NCI-H1436 (cell line): ENCODE data around the gene POMT2.
"Not testable (repeated sequence)": the region's sequence is repeated elsewhere in the genome, so short reads cannot be mapped to it uniquely, and the experiment has no call there.

ENCODE experiments used
- DNase-seq: peaks from one replicate; lab custom pipeline; 2025; lab: John Stamatoyannopoulos, UW

Gene POMT2

DNA sequence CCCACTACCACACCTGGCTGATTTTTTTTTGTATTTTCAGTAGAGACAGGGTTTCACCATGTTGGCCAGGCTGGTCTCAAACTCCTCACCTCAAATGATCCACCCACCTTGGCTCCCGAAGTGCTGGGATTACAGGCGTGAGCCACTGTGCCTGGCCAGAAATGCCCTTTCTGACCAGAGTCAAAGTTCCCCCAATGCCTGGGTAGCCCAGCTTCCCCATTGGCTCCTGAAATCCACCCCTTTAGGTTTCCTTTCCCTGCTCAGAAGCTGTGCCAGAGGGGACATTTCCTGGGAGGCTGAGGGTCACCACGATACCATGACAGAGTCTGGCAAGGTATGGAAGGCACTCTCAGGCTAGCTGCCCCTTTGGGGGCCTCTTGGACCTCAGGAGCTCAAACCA lies 3.6 kb upstream of the POMT2 start:
- no peak for DNase-seq

DNA sequence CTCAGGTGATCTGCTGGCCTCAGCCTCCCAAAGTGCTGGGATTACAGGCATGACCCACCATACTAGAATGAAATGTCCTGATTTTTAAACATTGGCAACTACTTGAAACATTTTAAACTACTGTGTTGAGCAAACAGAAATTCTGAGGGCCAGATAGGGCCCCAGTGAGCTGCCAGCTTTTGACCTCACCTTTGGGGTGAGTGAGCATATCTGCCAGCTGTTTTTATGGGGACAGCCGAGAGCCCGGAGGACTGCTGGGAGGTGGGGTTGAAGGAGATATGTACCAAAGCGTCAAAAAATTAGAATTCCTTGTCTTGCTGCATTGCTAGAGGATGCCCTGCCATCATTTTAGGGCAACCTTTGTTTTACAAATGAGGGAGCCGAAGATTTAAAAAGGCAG lies 2.9 kb upstream of the POMT2 start:
- DNase-seq = no peak

DNA sequence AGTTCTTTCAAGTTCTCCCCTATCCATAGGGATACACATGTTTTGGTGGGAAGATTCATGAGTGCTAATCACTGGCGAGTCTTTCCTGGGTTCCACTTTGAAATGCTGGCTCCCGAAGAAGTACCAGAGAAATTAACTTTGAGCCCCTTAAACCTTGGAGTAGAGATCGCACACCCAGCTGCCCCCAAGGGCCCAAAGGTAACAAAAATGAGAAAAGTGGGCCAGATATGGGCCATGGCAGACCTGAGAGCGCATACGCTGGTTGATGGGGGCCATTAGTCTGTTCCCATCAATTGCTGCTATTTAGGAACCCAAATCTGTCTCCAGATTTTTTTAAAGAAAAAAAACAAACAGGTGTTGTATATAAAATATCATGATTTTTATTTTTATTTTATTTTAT lies 2.3 kb upstream of the POMT2 start:
- DNase-seq = no peak

DNA sequence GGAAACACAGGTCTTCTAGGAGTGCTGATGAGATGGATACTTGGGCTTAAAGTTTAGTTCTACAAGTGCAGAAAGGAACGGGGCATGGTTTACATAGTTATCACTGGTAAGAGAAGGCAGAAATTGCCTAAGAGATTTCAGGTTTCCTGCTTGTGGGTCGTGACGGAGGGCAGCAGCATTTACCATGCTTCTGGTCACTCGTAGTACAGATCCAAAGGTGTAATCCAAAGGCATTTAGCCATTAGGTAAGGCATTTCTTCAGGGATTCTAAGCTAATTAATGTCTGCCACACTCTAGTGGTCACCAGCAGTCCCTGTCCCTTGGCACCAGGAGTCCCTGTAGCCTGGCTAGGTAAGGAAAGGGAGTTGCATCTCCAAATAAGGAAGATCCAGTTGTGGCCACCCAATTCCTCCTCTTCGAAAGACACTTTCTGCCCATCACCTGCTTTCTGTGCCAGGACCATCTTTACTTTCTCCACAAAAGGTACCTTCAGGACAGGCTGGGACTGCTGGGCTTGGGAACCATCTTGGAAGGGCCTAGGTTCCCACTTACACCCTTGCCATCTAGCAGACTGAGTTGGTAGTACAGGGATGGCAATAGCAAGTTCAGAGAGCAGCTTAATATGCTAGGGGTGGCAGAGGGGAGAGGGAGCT lies 1.7 kb upstream of the POMT2 start:
- DNase-seq = no peak

DNA sequence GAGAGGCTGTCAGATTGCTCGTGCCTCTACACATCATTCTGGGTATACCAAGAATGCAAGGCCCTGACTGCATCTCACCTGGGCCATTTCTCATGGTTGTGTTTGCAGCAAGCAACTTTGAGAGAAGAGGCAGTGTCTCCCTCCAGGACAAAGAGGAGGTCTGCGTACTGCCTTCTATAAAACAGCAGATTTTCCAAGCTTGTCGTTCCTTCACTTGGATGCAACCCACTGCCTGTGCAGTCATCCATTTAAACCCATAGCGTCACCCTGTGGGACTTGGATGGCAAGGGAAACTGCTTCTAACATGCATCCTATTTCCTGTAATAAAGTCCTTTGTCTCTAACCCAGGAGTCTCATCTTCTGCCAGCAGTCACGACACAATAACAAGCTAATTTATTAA lies 1.3 kb downstream of the POMT2 start:
- no peak for DNase-seq

DNA sequence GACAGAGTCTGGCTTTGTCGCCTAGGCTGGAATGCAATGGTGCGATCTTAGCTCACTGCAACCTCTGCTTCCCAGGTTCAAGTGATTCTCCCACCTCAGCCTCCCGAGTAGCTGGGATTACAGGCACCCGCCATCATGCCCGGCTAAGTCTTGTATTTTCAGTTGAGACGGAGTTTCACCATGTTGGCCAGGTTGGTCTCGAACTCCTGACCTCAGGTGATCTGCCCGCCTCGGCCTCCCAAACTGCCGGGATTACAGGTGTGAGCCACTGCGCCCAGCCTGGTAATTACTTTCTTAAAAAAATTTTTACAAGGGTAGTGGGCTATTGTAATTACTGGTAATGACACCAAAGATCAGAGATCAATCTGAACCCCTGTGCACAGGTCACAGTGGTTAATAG lies 1.9 kb downstream of the POMT2 start:
- not testable (repeated sequence) for DNase-seq

DNA sequence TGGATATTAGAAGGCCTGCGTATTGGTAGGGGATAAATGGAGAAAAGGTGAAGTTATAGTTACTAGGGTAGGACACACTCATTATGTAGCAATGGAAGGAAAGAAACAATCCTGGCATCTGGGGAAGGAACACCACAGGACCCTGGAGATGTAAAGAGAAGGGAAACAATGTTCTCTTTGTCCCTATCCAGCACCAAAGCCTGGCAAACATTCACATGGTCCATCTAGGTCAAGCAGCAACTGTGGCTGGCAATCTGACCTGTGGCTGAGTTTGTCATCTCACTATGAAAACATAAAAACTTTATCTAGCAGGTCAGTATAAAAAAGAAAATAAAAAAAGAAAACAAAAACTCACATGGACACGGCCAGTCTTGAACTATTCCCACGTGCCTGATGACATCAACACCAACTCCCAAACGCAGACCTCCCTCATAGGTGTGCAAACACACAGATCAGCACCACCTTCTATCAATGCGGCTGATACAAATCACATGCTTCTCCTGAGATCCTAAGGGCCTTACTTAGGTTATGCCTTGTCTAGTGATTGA lies 2.6 kb downstream of the POMT2 start:
- no peak for DNase-seq

DNA sequence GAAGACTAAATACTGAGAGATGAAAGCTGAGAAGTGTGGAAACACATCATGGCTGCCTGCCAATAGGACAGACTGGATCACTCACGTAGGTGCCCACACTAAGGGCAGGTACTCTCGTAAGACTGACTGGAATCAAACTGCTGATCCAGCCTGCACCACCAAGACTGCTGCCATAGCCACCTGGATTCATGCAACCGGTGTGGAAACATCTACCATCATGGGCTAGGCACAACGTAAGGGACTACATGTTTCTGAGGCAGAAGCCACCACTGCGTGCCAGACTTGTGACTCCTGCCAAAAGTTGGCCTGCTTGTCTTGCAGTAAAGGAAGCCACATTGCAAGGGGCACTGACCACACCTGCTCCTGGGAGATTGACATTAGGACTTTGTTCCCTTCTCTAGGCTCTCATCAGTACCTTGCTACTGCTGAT lies 3.8 kb downstream of the POMT2 start:
- no peak for DNase-seq

DNA sequence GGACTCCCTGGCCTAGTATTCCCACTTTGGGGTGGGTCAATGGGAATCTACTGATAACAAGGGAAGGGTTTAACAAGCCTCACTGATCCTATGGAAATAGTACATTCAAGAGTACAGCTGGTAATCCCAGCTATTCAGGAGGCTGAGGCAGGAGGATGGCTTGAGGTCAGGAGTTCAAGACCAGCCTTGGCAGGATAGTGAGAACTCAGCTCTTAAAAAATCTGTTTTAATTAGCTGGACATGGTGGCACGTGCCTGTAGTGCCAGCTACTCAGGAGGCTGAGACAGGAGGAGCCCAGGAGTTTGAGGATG lies 4.5 kb downstream of the POMT2 start:
- no peak for DNase-seq

DNA sequence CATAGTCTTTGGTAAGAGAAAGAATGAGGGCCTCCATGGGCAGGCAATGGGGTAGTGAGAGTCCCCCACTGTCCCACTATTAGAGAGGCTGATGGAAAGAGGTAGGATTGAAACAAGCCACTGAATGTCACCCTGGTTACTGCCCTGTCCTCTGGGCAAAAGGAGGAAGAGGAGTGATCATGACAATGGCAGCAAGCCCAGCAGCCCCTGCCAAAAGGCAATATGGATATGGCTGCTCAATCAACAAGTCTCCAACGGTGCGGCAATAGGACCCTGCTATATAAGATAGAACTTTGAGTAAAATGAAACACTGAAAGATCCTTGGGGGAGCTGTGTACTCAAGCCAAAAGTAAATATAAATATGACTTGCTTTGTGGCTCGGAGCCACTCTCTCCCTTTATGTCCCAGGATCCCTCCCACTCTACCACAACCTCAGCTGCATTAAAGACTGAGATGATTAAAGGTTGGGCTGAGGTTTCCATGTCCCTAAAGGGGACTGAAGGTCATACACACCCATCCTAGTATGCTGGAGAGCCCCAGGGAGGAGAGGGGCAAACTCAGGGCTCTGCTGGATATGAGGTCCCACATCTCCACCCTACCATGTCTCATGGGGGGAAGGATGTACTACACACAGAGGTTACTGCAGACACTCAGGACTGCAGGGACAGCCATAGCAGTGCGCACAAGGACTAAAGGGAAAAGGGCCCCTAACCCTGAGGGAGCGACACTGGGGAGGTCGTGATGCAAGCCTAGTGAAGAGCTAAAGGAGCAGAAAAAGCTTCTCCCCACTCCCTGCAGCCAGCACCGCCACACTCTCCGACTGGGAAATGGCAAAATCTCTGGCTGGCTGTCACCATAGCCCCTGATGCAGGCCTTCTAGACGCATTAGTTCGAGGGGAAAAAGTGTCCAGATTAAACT lies 5.9 kb downstream of the POMT2 start:
- no peak for DNase-seq

DNA sequence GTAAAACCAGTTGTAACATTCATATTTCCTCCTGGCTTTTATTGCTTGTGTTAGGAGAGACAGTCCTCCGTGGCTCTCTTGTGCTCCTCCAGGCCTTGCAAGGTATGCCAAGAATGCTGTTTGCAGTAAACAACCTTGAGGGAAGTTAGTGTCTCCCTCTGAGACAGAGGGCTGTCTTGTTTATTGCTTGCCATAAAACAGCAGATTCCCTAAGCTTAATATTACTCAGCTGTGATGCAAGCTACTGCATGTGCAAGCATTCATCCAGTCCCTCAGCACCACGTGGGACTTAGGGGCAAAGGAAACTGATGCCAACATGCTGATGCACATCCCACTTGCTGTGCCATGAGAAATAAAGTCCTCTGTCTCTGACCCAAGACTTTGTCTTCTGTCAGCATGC lies 6.6 kb downstream of the POMT2 start:
- DNase-seq = no peak

DNA sequence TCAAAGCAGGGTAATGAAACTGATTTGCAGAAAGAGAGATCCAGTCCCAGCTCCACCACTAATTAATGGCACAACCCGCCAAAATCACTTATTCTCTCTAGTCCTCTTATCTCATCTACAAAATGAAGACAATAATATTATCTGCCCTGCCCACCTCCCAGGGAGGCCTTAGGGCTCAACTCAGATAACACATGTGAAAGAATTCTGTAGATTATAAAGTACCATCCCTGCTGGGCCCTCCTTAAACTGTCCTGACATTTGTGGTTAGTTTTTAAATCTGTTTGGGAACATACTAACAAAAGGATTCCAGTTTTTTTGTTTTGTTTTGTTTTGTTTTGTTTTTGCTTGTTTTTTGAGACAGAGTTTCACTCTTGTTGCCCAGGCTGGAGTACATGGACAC lies 7.3 kb downstream of the POMT2 start:
- no peak for DNase-seq

DNA sequence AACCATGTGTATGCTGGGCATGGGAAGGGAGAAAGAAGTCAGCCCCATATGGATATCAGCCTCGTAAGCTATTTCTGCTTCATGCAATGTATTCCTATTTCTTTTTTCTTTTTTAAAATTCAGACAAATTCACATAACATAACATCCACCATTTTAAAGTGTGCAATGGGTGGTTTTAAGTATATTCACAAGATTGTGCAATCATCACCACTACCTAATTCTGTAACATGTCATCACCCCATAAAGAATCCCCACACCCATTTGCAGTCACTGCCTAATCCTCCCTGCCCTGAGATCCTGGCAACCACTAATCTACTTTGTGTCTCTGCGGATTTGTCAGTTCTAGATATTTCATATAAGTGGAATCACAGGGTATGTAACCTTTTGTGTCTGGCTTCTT lies 9.5 kb downstream of the POMT2 start:
- DNase-seq = no peak

DNA sequence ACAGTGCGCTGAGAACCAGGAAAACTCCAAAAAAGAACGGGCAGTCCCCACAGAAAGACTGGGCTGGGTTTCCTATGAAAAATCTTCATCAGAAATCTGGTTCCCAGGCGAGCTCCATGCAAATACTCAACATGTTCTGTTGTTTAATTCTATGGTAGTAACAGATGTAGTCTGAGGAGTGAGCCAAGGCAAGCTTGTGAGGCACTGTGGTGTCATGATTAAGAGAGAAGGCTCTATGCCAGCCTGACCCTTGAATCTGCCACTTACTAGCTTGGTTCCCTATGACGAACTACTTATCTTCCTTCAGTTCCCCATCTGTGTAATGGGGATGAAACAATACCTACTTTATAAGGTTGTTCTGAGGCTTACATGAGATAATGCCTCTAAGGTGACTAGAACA lies 10.7 kb downstream of the POMT2 start:
- DNase-seq = no peak

DNA sequence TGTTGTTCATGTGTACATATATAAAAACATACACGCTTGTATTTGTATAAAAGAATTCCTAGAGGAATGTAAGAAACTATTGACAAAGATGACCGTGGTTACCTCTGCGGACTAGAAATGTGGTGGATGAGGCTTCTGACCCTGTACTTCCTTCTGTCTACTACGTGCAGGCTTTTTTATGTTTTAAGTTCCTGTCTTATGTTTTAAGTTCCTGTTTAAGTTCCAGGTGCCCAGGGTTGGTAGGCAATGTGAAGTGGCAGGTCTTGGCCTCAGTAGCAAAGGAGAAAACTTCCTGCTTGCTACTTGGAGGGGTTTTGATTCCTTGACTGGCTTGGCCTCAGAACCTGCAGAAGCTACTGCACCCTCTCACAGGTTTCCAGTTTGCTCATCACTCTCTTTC lies 11.6 kb downstream of the POMT2 start:
- DNase-seq = no peak

DNA sequence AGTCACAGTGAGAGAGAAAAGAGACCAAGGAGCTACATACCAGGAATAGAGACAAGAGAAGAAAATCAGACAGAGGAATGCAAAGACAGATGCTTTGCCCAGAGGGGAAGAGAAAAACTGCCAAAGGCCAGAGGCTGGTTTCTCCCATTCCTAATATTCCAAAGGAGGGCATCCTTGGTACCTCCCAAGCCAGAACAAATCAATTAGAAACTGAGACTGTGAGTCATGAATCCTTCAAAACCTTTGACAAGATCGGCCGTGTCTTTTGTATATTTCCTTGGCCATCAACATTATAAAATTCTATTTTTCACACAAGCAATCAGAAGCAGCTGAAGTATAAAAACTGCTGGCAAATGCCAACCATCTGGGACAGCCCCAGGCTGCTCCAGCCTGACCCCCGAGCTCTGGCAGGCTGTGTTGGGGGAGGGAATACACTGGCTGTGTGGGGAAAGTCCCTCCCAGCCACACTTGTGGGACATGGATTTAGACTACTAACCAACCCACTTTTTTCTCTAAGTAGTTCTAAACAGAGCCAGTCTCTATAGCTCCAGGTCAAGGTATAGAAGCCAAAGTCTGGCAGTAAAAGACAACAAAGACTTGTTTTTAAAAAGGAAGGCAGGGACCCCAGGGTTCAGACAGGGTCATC lies 13.7 kb downstream of the POMT2 start:
- DNase-seq = no peak

DNA sequence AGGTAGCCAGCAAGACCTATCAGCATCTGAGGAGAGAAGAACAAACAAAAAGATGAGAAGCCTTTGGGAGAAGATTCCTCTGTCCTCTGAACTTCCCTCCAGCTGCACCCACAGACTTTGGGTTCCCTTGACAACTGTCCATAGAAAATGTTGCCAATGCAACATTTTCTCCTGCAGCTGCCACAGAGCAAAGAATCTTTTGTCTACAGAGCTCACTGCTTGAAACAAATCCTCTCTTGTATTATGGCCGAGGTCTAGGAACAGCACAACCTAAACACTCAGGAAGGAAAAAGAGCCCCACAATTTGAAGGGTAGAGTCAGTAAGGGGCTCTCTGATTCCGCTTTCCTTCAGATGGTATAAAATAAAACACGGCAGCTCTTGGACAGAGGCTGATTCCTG lies 14.3 kb downstream of the POMT2 start:
- DNase-seq = no peak

DNA sequence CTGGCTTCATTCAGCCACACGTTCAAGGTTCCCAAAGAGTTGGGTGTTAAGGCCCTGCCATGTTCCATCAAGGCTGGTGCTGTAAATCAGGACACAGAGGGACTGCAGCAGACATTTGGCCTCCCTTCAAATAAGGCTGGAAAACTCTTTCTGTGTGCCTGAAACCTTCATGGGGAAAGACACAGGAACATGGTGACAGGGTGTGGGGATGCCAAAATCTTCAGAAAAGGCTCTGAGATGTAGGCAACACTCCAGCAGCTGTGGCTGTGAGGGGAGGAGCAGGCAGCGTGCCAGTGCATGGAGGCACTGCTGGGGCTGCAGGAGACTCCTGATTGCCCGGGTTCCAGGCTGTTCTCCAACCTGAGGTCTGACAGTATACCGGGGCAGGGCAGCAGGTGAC lies 15.0 kb downstream of the POMT2 start:
- no peak for DNase-seq

DNA sequence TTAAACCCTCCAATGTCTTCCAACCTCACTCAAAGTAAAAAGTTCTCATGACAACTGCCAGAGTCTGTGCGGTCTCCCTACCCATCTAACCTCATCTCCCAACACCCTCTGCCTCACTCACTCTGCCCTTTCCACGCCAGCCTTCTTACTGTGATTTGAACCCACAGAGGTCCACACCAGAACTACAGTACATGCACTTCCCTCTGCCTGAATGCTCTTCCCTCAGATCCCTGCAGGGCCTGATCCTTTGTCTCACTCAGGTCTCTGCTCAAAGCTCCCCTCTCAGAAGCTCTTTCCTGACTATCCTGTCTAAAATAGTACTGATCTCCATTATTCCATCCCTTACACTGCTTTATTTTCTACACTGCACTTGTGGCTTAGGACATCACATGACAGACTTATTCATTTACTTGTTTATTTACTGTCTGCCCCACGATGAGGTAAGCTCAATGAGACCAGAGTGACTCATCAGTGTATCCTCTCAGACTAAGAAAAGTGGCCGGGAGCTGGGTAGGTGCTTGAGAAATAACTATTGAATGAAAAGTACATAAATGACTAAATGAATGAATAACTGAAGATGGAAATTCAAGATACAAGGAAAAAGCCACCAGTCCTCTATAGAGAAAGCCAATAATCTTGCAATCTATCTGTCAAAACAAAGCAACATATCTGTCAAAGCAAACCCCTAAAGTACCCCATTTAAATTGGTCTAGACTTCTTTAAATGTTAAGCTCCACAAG lies 17.1 kb downstream of the POMT2 start:
- no peak for DNase-seq

DNA sequence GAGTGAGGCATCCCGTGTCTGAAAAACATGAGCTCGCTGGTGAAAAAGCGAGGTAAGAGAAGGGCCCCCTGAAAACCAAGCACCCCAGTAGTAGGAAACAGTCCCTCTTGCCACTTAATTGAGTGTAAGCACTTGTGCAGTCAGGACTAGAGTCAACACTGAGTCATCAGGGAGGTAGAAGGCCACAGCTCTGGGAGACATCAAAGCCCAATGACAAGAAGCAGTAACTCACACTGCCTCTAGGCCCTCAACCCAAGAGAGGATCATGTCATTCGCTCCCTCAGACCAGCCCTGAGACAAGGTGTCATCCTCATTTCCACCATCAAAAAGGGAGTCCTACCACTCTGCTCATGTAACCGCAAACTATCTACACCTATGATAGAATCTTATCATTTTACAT lies 17.8 kb downstream of the POMT2 start:
- DNase-seq = no peak

DNA sequence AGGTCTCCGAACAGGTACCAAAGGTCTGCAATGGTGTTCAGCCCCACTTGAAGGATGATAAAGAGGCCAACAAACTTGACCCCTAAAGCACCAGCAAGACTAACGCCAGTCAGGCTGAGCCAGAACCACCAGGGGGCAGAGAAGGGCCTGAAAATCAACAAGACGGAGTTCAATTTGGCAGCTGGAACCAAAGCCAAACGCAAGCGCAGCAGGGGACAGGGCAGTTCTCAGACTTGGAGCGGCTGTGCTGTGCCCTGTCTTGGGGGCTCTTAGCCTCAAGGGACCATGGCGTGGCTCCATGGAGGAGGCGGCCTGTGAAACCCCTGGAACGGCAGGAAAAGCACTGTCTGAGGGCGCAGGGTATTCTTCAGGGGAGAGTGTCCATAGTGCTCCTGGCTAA lies 19.6 kb downstream of the POMT2 start:
- DNase-seq = peak; percentile 19

DNA sequence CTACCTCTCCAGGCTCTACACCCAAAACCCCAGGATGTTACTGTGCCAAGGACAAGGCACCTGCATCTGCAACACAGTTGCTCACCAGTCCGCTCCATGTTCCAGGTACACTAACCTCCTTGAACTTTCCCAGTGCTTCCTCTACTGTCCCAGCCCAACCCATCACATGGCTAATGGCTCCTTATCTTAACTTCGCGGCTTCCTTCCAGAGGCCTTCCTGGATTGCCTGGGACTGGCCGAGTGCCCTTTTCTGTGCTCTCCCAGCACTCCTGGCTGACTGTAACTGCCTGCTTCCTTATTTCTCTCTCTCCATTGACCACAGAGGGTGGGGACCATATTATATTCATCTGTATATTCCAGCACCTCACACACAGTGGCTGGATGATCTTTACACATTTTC lies 20.9 kb downstream of the POMT2 start:
- DNase-seq = no peak
